Stimulated activated CD8-positive, alpha-beta memory T cell treated with anti-CD3 and anti-CD28 coated beads, Interleukin-15, amount 100 ng/mL, for 4 hours (primary cell): Measurements from ENCODE around the gene COX10.

Source experiments
- DNase-seq, 2 donors: peaks; one replicate each; pipeline ENCODE4 v3.0.0-alpha.2; 2020; ENCODE audit warnings: low read depth in 2 of 2

Gene COX10

GRCh38 chr17:14070344-14070984 lies 1.2 kb downstream of the COX10 start:
- no peak for DNase-seq

- no peak for DNase-seq
Observed at GRCh38 chr17:14072881-14073280, 3.6 kb downstream of the COX10 start.

GRCh38 chr17:14078027-14078426 lies 8.7 kb downstream of the COX10 start:
- no peak for DNase-seq

DNA sequence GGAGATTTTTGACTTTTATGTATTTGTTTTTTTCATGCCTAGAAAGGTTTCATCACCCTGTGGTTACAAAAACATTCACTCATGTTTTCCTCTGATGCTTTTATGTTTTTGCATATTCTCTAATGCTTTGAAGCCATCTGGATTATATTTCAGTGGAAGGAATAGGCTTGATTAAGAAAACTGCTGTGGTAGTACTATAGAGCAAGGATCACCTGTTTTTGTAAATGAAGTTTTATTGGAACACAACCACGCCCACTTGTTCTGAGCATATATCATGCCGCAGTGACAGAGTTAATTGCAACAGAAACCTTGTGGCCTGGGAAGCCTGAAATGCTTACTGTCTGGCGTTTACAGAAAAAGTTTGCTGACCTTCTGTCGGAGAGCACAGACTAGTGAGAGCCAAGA lies 11.5 kb downstream of the COX10 start:
- no peak for DNase-seq

GRCh38 chr17:14082848-14083247 lies 13.5 kb downstream of the COX10 start:
- no peak for DNase-seq

- no peak for DNase-seq
Observed at GRCh38 chr17:14084955-14085354, 15.7 kb downstream of the COX10 start.

GRCh38 chr17:14086189-14086588 lies 16.9 kb downstream of the COX10 start:
- no peak for DNase-seq

GRCh38 chr17:14089179-14089578 lies 19.9 kb downstream of the COX10 start:
- DNase-seq, result no peak

GRCh38 chr17:14091367-14091766 lies 22.1 kb downstream of the COX10 start:
- no peak for DNase-seq

DNA sequence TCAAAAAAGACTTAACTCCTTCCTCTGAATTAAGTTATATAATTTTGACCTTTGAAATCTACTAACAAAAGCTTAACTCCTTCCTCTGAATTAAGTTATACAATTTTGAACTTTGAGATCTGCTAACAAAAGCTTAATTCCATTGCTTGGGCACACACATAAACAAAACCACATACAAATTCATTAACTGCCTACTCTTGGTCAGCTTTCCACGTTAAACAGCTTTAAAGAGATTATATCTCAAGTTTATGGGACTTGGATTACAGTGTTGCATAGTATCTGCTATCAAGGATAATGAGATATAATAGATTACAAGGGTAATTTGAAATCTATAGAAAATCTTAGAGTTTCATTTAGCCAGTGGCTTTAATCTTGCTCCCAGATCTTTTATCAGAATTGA lies 23.5 kb downstream of the COX10 start:
- DNase-seq, result no peak

GRCh38 chr17:14094676-14095601 lies 25.6 kb downstream of the COX10 start:
- DNase-seq, result no peak

- no peak for DNase-seq
Observed at GRCh38 chr17:14095631-14096030, 26.3 kb downstream of the COX10 start.

DNA sequence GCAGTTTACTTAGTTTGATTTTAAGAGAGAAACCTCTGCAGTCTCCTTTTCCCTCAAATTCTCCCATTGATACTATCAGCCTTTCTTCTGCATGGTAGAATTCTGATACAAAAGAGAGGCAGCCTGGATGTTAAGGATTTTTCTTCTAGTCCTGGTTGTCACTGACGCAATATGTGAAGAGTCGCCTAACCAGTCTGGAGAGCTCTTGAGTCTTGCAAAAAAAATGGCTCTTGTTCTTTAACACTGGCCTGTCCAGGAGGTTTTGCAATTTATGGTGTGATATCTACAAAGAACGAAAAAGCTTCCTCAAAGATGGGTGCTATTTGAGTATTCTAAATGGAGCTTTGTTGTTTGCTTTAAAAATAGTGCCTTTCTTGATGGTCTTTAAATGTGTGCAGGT lies 28.9 kb downstream of the COX10 start:
- DNase-seq, result no peak

- no peak for DNase-seq
Observed at GRCh38 chr17:14101976-14102375, 32.7 kb downstream of the COX10 start.

DNA sequence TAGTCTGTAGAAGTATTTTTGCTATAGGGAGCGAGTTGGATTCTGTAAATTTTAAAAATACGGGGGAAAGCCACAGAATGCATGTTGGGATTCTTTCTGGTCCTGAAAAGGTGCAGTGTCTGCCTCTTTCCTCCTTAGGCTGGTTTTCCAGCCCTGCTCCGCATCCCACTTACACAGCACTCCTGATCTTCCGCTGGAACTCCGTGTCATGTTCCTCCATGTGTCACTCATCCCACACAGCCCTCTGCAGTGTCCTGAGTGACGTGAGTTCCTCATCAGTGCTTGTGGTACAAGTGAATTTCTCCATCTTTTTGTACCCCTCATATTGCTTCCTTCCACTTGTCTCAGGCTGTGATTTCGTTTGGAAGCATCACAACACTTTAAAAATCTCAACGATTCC lies 34.5 kb downstream of the COX10 start:
- no peak for DNase-seq

GRCh38 chr17:14104734-14105133 lies 35.4 kb downstream of the COX10 start:
- DNase-seq, result no peak

- DNase-seq, result no peak
Observed at GRCh38 chr17:14107889-14108288, 38.6 kb downstream of the COX10 start.

DNA sequence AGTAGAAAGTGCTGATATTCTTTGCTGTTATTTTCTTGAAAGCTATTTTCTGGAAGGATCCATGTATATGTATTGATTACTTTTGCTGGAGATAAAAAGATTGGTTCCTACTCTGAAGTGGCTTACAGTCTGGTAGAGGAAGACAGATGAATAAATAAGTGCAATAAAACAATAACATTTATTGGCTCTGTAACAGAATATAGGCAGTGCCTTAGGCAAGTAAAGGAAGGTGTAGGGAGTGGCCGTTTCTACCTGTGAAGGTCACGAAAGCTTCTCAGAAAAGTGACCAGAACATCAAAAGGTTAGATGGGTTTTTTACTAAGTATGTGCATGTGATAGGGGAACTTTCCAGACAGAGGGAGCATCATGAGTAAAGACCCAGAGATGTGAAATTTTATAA lies 43.1 kb downstream of the COX10 start:
- DNase-seq, result no peak

- no peak for DNase-seq
Observed at GRCh38 chr17:14113137-14113536, 43.8 kb downstream of the COX10 start.

GRCh38 chr17:14116263-14117024 lies 47.1 kb downstream of the COX10 start:
- no peak for DNase-seq

GRCh38 chr17:14118951-14119350 lies 49.6 kb downstream of the COX10 start:
- DNase-seq, result no peak

GRCh38 chr17:14119546-14119945 lies 50.2 kb downstream of the COX10 start:
- DNase-seq, result no peak

DNA sequence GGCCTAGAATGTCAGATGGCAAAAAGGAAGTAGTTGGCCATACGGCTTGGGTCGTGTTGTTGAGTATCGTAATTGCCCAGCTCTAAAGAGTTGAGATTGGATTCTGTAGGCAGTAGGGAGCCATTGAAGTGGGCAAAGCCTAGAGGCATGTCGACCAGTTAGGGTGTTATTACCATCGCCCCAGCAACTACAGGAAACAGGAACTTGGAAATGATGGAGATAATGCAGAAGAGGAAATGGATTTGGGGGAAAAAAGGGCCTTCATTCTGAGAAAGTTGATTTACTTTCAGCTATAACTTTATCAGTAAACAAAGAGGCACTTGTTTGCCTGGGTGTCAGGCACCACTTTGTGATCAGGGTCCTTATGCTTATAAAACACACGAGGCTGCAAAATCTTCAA lies 52.6 kb downstream of the COX10 start:
- DNase-seq, result no peak
